Amniotic stem cell (primary cell): ENCODE measurements around the gene LOC101059915.
"Not testable (repeated sequence)": the region's sequence is repeated elsewhere in the genome, so short reads cannot be mapped to it uniquely, and the experiment has no call there.

ENCODE experiments used
- DNase-seq: peaks from one replicate; lab custom pipeline; 2025; lab: John Stamatoyannopoulos, UW

The LOC101059915 gene

GRCh38 chrX:71675636-71676035, 8.3 kb downstream of the LOC101059915 start:
- DNase-seq, result not testable (repeated sequence)

- not testable (repeated sequence) for DNase-seq
Measured at GRCh38 chrX:71676068-71676795, 8.9 kb downstream of the LOC101059915 start.

- DNase-seq, result not testable (repeated sequence)
Measured at GRCh38 chrX:71677195-71677594, 9.8 kb downstream of the LOC101059915 start.

DNA sequence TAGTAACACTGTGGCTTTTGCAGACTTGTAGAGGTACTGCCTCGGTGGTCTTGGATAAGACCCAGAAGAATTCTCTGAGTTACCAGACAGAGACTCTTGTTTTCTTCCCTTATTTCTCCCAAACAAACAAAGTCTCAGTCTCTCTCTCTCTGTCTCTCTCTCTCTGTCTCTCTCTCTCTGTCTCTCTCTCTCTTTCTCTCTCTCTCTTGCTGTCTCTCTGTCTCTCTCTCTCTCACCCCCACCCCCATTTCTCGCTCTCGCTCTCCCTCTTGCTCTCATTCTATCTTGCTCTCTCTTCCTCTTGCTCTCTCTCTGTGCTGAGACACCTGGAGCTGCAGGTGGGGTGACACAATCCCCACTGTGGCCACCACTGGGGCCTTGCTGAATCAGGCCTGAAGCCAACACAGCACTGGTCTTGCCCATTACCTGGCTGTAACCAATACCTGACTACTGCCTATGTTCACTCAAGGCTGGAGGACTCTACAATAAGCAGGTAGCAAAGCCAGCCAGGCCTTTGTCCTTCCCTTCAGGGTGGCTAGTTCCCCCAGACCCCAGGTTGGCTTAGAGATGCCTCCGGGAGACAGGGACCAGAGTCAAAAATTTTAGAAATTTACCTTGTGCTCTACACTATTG, 12.3 kb downstream of the LOC101059915 start:
- no peak for DNase-seq

DNA sequence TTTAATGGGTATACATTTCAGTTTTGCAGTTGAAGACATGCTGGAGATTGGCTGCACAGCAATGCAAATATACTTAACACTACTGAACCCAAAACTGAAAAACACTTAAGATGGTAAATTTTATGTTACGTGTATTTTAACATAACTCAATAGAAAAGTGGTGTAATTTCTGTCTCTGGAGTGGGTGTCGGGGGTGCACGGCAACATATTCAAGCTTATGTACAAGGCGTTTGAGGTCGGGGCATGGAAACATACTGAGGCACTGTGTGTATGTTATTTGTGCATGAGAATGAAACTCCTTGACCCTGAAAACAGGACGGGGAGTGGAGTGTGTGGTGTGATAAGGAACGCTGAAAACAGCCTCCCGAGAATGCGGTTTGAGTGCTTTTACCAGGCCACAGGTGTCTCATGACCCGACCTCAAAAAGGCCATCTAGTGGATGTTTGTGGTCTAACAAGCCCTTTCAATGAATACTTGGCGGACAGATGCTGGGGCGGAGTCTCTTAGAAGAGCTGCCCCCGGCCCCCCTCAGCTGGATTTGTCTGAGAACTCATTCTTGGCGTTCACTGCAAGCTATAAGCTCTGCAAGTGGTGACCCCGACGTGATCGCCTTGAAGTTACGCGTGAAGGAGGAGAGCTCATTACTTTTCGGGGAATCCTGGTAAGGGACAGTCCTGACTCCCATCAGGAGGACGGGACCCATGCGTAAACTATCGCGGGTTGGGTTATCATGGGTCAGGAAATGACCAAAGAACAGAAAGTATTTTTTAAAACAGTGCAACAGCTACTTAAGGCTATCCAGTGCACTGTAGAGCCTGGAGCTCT, 29.5 kb downstream of the LOC101059915 start:
- DNase-seq, result not testable (repeated sequence)

DNA sequence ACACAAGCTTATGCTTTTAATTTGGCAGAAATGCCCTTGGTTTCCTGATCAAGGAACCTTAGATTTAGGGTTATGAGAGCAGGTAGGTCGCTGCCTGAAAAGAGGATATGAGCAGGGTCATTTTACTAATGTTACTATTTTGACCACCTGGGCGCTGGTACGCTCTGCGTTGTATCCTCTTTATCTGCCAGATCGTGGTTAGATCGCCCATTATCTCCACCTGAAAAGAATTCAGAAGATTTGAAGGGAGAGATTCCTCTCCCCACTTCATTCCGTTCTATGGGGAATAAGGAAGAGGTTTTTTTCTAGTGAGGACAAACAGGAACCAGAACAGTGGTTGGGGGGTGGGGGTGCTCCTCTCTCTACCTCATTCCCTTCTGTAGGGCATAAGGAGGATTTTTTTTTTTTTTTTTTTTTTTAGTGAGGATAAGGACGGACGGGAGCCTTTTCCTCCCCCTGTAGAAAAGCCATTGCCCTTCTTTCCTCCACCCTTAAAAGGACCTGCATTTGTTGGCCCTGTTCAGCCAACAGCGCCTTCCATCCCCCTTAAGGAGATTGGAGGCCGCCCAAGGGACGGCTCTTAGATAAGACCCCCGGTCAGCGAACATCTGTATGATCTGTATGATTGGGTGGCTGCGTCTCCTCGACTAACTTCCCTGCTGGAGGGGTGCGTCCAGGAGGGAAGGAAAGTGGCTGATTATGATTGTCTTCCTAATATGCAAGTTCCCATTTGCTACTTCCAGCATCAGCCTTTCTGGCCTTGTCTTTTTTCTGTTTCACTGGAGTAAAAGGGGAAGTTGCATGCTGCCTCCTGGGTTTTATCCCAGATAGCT, 30.3 kb downstream of the LOC101059915 start:
- not testable (repeated sequence) for DNase-seq

- DNase-seq, result not testable (repeated sequence)
Measured at GRCh38 chrX:71698299-71699022, 31.1 kb downstream of the LOC101059915 start.

DNA sequence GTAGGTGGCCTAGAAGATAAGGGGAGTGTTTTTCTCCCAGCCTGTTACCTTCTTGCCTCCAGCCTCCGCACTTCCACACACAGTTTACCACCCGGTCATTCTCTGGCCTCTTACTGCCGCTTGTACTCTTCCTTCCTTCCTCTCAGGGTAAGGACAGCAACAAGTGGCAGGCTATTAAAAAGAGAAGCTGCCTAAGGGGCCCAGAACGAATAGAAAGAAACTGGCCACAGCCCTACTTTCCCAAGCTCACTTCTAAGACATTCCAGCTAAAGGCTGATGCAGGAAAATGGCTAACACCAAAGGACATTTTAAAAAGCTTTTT, 31.6 kb downstream of the LOC101059915 start:
- DNase-seq, result not testable (repeated sequence)

DNA sequence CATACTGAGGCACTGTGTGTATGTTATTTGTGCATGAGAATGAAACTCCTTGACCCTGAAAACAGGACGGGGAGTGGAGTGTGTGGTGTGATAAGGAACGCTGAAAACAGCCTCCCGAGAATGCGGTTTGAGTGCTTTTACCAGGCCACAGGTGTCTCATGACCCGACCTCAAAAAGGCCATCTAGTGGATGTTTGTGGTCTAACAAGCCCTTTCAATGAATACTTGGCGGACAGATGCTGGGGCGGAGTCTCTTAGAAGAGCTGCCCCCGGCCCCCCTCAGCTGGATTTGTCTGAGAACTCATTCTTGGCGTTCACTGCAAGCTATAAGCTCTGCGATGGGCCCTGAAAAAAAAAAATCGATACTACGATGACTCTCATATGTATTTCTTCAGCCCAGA, 35.5 kb downstream of the LOC101059915 start:
- not testable (repeated sequence) for DNase-seq

GRCh38 chrX:71714064-71714463, 46.7 kb downstream of the LOC101059915 start:
- not testable (repeated sequence) for DNase-seq

- not testable (repeated sequence) for DNase-seq
Measured at GRCh38 chrX:71715551-71715950, 48.2 kb downstream of the LOC101059915 start.

DNA sequence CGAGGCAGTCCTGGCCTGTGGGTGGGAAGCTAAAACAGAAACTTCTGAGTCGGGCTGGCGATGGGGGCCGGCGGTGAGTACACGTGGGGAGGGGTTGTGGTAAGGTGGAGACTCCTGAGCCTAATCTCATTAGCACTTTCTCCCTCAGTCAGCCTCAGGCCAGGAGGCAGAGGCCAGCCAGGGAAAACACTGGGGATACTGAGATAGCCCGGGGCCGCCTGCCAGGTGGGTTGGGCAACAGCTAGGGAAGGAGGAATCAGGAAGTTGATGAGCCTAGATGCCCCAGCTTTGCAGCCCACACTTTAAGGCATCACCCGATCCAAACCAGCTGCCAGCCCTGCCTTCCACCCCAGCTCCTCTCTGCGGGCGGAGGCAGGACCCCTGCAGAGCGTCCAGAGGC, 49.0 kb downstream of the LOC101059915 start:
- not testable (repeated sequence) for DNase-seq

GRCh38 chrX:71718185-71718584, 50.8 kb downstream of the LOC101059915 start, which contains the start of gene CXorf49:
CXorf49 (minus strand) TSS chrX:71718285; CDS start chrX:71718151, 134 bp downstream.
- DNase-seq, result not testable (repeated sequence)

- not testable (repeated sequence) for DNase-seq
Measured at GRCh38 chrX:71719195-71719594, 51.8 kb downstream of the LOC101059915 start.

DNA sequence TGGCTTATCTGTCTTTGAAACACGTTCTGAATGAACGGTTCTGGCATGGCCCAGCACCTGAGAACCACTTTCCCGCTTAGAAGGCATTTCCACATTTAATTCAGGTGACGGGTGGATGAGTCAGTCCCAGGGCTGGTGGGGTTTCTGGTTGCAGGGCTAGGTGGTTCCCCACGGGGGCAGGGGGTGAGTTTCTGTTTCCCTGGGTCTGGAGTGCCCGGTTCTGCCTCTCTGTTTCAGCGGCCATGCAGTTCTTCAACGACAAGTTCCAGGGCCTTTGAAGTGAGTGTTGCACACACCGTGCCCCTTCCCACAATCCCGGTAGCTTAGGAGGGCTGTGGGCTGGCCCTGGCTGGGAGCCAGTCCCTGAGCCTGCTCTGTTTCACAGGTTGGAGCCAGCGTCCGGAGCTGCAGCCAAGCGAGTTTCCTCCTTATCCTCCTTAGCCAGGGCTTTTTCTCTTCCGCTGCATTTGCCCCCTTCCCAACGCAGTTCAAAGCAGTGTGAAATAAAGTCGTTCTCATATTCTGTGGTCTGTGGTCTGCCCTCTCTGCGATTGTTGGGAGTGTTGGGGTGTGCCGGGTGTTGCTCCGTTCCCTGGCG, 53.0 kb downstream of the LOC101059915 start:
- DNase-seq, result not testable (repeated sequence)
